Left renal cortex interstitium (tissue), 4 donors: ENCODE measurements around the gene REST. TPM values are rescaled to one million over a fixed set of nuclear protein-coding genes. Genes with fewer than 3 reads are reported as not detected.
"Not testable (repeated sequence)": the region's sequence is repeated elsewhere in the genome, so short reads cannot be mapped to it uniquely, and the experiment has no call there.

Source experiments
- DNase-seq, 4 donors: peaks; one replicate each; pipeline ENCODE4 v3.0.0-alpha.2; 2013; ENCODE audit warnings: low read depth in 4 of 4, low spot score in 2 of 4, missing footprints in 1 of 4
- polyA plus RNA-seq, 4 donors: library from polyadenylated mRNA; unstranded; fragments of 120-200 nt; gene quantifications; one replicate each; pipeline ENCODE4 v1.2.1, GENCODE V29; 2013; ENCODE audit not compliant: insufficient read length in 4 of 4

Gene REST, protein sequence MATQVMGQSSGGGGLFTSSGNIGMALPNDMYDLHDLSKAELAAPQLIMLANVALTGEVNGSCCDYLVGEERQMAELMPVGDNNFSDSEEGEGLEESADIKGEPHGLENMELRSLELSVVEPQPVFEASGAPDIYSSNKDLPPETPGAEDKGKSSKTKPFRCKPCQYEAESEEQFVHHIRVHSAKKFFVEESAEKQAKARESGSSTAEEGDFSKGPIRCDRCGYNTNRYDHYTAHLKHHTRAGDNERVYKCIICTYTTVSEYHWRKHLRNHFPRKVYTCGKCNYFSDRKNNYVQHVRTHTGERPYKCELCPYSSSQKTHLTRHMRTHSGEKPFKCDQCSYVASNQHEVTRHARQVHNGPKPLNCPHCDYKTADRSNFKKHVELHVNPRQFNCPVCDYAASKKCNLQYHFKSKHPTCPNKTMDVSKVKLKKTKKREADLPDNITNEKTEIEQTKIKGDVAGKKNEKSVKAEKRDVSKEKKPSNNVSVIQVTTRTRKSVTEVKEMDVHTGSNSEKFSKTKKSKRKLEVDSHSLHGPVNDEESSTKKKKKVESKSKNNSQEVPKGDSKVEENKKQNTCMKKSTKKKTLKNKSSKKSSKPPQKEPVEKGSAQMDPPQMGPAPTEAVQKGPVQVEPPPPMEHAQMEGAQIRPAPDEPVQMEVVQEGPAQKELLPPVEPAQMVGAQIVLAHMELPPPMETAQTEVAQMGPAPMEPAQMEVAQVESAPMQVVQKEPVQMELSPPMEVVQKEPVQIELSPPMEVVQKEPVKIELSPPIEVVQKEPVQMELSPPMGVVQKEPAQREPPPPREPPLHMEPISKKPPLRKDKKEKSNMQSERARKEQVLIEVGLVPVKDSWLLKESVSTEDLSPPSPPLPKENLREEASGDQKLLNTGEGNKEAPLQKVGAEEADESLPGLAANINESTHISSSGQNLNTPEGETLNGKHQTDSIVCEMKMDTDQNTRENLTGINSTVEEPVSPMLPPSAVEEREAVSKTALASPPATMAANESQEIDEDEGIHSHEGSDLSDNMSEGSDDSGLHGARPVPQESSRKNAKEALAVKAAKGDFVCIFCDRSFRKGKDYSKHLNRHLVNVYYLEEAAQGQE
- polyA plus RNA-seq = 10 to 100 TPM; 48.4 to 59.7 (median 50.8) TPM

GRCh38 chr4:56907489-56908205 is at the start of gene REST:
Gene REST, plus strand, starts transcription at chr4:56907900. Its CDS starts 2,739 bp downstream, at chr4:56910639.
- DNase-seq = peak in 2 of 4 donors; percentile 56

GRCh38 chr4:56859841-56860240 is 47.9 kb upstream of the REST start:
- DNase-seq = no peak

DNA sequence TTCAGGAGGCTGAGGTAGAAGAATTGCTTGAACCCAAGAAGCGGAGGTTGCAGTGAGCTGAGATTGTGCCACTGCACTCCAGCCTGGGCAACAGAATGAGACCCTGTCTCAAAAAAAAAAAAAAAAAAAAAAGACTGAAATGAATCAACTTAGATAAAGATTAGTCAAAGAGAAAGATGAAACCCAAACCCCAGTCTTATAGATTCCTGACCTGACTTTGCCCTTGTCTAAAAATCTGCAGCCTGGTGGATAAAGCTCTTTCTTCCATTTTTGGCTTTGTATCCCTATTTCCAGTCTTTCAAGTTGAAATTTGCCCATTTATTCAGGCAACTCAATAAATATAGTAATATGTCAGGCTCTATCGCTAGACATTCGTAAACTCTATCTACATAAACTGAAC is 46.9 kb upstream of the REST start:
- no peak for DNase-seq

DNA sequence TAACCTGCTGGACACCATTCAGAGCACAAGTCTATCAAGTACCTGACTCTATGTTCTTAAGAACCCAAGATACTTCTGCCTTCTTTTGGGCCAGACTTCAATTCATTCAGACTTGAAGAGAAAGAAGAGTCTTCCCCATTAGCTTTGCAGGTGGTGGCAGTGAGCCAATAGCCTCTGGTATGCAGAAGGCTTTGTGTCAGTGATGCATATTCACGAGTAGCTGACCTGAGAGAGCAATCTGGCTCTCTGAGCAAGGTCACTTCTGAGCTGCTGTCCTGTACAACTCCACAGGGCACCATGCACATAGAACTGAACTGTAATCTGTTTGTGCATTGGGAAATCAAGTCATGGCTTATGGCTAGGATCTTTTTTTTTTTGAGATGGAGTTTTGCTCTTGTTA is 46.3 kb upstream of the REST start:
- no peak for DNase-seq

GRCh38 chr4:56863441-56864139 is 44.1 kb upstream of the REST start:
- DNase-seq = no peak

- DNase-seq = no peak
Observed at GRCh38 chr4:56870946-56871345, 36.8 kb upstream of the REST start.

DNA sequence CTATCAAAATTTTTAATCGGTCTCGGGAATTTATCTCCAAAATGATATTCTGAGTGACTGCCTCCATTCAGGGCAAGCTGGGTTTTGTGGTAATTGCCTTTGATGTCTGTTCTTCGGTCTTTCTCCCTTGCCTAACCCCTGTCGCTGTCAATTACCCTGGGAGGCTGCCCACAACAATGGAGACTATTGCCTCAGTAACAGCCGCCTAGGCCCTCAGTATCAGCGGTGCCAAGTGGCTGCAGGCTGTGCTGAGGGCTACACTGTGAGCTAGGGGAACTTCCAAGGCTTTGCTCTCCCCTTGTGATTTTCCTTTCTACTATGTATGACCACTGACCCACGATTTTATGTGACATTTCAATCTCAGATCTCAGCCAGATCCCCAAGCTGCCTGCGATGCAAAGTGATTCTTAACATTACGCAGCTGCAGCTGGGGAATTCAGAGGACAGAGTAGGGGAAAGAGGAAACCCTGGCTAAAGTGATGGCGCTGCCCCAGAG is 36.3 kb upstream of the REST start:
- no peak for DNase-seq

DNA sequence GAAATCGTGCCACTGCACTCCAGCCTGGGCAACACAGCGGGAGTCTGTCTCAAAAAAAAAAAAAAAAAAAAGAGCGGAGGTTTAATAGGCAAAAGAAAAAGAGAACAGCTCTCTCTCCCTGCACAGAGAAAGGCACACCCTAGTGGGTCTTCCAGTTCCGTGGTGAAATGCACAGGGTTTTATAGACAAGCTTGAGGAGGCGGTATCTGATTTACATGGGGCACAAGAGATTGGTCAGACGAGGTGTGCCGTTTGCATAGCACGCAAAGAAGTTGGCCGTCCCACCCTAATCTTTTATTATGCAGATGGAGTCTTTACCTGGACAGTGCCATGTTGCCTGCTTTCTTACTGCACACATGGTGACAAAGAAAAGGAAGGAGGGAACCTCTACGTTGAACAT is 33.5 kb upstream of the REST start:
- DNase-seq = no peak

DNA sequence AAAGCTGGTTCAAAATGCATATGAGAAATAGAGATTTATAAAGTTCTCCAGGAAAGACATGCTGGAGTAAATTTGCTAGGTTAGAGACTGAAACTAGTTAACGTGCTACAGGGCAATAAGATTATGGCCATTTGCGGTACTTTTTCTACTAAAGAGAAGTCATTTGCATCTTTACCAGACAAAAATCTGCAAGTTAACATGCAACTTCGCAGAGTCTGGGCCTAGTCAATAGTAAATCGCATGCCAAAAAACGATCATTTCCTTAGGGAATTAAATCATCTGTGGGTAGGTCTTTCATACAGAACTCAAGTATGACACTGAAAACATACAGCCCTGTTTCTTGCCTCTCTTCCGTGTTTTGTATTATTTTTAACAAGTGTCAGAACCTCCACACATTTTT is 32.8 kb upstream of the REST start:
- DNase-seq = no peak

DNA sequence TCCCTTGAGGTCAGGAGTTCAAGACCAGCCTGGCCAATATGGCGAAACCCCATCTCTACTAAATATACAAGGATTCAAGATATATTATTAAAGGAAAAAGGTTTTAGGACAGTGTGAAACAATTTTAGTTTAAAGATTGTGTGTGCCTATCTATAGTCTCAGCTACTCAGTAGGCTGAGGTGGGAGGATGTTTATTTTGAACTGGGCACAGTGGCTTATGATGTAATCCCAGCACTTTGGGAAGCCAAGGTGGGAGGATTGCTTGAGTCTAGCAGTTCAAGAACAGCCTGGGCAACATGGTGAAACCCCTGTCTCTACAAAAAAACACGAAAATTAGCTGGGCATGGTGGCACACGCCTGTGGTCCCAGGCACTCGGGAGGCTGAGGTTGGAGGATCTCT is 31.4 kb upstream of the REST start:
- DNase-seq = no peak

DNA sequence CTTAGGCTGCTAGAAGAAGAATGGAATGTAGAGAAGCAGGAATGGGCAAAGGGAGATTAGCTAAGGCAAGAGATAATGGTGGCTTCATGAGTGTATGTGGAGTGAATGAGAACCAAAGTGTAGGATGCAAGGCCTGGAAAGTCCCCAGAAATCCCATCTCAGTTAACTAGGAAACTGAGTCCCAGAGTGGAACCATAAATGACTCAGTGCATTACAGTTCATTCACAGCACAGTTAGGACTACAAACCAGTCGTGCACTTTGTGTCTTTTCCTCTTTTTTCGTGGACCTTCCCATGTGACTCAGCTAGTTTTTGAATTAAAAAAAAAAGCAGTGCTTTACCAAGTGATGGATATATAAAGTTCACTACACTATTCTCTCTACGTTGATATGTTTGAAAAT is 27.7 kb upstream of the REST start:
- DNase-seq = no peak

- no peak for DNase-seq
Observed at GRCh38 chr4:56880572-56880971, 27.1 kb upstream of the REST start.

GRCh38 chr4:56884511-56884910 is 23.2 kb upstream of the REST start:
- DNase-seq = not testable (repeated sequence)

GRCh38 chr4:56892691-56893090 is 15.0 kb upstream of the REST start:
- DNase-seq = no peak

- DNase-seq = not testable (repeated sequence)
Observed at GRCh38 chr4:56897842-56898241, 9.9 kb upstream of the REST start.

- DNase-seq = not testable (repeated sequence)
Observed at GRCh38 chr4:56900186-56900585, 7.5 kb upstream of the REST start.

DNA sequence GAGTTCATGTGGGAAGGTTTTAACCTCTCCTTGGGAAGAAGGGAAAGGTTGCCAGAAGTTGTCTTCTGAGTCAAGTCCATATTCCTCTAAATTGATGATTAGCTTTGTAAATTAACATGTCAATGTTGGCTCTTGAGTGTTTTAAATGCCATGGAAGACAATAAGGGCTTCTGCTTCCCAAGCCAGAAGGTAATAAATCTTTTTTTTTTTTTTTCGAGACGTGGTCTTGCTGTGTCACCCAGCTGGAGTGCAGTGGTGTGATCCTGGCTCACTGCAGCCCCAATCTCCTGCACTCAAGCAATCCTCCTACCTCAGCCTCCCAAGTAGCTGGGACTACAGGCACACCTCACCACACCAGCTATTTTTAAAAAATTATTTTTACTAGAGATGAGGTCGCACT is 5.0 kb upstream of the REST start:
- DNase-seq = no peak

DNA sequence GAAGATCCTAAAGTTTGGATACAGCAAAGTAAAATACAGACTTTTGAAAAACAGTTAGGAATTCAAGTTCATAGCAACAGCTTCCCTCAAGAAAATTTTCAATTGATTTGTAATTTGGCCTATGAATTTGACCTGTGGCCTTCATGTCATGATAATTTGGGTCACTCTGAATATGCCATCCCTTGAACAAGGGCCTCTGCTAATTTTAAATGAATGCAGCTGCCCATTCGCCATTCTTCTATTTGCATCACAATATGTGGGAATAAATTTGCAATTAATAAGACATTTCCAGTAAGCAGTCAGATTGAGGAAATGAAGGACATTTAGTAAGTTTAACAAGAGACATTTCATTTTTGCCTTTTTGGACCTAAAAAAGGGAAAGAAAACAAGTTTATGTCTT is 1.9 kb upstream of the REST start:
- no peak for DNase-seq

- DNase-seq = peak in 1 of 4 donors; percentile 24
Observed at GRCh38 chr4:56906489-56907393, 959 bp upstream of the REST start.
